MM.1S (cell line): ENCODE data around the gene STON2.
"Not testable (repeated sequence)": the region's sequence is repeated elsewhere in the genome, so short reads cannot be mapped to it uniquely, and the experiment has no call there.

ENCODE experiments used
- DNase-seq: peaks from one replicate; pipeline ENCODE4 v3.0.0-alpha.2; 2015
- H2AFZ ChIP-seq: fragments of 300-600 bp; sonication (generic); 2 replicates; pipeline ENCODE4 v1.6.0; 2016; ENCODE audit warnings: antibody characterized with exemption, low read length
- H3F3A ChIP-seq: fragments of 300-600 bp; sonication (generic); 2 replicates; pipeline ENCODE4 v1.6.1; 2016; ENCODE audit warnings: mild to moderate bottlenecking, antibody characterized with exemption, low read length, moderate library complexity, mixed read lengths; ENCODE audit not compliant: insufficient read depth
- H3K27ac ChIP-seq: fragments of 300-600 bp; sonication (generic); 2 replicates; pipeline ENCODE4 v1.5.1; 2016; ENCODE audit warnings: mild to moderate bottlenecking, low read length
- H3K27me3 ChIP-seq: fragments of 300-600 bp; sonication (generic); replicated peaks from 2 replicates; pipeline ENCODE4 v1.6.0; 2016; ENCODE audit warnings: low read length; ENCODE audit not compliant: insufficient read depth
- H3K36me3 ChIP-seq: fragments of 300-600 bp; sonication (generic); replicated peaks from 2 replicates; pipeline ENCODE4 v1.6.1; 2016; ENCODE audit warnings: mild to moderate bottlenecking, low read length, mixed read lengths; ENCODE audit not compliant: insufficient read depth
- H3K4me1 ChIP-seq: fragments of 300-600 bp; sonication (generic); 2 replicates; pipeline ENCODE4 v1.6.1; 2016; ENCODE audit warnings: low read length, mixed read lengths
- H3K4me2 ChIP-seq: fragments of 300-600 bp; sonication (generic); 2 replicates; pipeline ENCODE4 v1.6.0; 2016; ENCODE audit warnings: low read depth, low read length
- H3K4me3 ChIP-seq: fragments of 300-600 bp; sonication (generic); 2 replicates; pipeline ENCODE4 v1.5.1; 2016; ENCODE audit warnings: low read length, mixed read lengths
- H3K79me2 ChIP-seq: fragments of 300-600 bp; sonication (generic); 2 replicates; pipeline ENCODE4 v1.6.1; 2016; ENCODE audit warnings: mixed run types, low read length, mixed read lengths
- H3K9ac ChIP-seq: fragments of 300-600 bp; sonication (generic); 2 replicates; pipeline ENCODE4 v1.6.1; 2016; ENCODE audit warnings: low read length, mixed read lengths
- H3K9me2 ChIP-seq: fragments of 300-600 bp; sonication (generic); replicated peaks from 2 replicates; pipeline ENCODE4 v1.6.1; 2016; ENCODE audit warnings: mild to moderate bottlenecking, low read length, mixed read lengths; ENCODE audit not compliant: insufficient read depth
- H3K9me3 ChIP-seq: fragments of 300-600 bp; sonication (generic); replicated peaks from 2 replicates; pipeline ENCODE4 v1.6.1; 2016; ENCODE audit warnings: mild to moderate bottlenecking, low read length, mixed read lengths; ENCODE audit not compliant: insufficient read depth
- H4K20me1 ChIP-seq: fragments of 300-600 bp; sonication (generic); 2 replicates; pipeline ENCODE4 v1.6.1; 2016; ENCODE audit warnings: mild to moderate bottlenecking, low read length, moderate library complexity, mixed read lengths; ENCODE audit not compliant: insufficient read depth
- EZH2 ChIP-seq: fragments of 300-600 bp; sonication (generic); optimal IDR thresholded peaks from 2 replicates; pipeline ENCODE3; 2017; ENCODE audit warnings: low read depth, mild to moderate bottlenecking, antibody characterized with exemption, low read length, mixed read lengths
- EZH2phosphoT487 ChIP-seq: fragments of 300-600 bp; sonication (generic); IDR thresholded peaks from 2 replicates; pipeline ENCODE4 v1.6.1; 2018; ENCODE audit warnings: antibody characterized with exemption, low read length
- TF ChIP-seq, protein P1 (sequence below): fragments of 300-600 bp; sonication (generic); IDR thresholded peaks from 2 replicates; pipeline ENCODE4 v1.5.1; 2016; ENCODE audit warnings: antibody characterized with exemption, low read length, mixed read lengths

Gene STON2

DNA sequence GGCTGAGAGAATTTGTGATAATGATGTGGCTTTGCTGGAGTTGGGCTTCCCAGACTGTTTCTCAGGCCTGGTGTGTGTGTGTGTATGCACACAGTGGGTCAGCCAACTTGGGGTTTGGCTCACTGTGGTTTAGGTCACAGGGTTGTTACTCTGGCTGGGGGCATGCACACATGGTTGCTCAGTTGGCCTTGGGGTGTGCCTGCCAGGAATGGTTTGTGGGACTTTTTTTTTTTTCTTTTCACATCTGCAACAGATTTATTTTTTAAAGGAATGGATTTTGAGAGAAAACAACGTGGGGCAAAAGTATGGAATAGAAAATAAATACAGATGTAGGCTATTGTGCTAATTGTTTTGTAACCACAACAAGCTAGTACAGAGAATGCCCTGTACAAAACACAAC, 154.4 kb downstream of the STON2 start:
- no peak overlapping the region for H3K4me2 ChIP-seq
- no peaks in the 10 kb centered on the region for H3K4me1 ChIP-seq
- H3K79me2 ChIP-seq = no peaks in the 10 kb centered on the region
- H3K27me3 ChIP-seq = no peaks in the 10 kb centered on the region
- no peaks in the 10 kb centered on the region for H3K9me3 ChIP-seq
- H3F3A ChIP-seq = no peaks in the 10 kb centered on the region
- H3K36me3 ChIP-seq = no peaks in the 10 kb centered on the region
- TF ChIP-seq EZH2phosphoT487 = no peak
- TF ChIP-seq, protein P1, sequence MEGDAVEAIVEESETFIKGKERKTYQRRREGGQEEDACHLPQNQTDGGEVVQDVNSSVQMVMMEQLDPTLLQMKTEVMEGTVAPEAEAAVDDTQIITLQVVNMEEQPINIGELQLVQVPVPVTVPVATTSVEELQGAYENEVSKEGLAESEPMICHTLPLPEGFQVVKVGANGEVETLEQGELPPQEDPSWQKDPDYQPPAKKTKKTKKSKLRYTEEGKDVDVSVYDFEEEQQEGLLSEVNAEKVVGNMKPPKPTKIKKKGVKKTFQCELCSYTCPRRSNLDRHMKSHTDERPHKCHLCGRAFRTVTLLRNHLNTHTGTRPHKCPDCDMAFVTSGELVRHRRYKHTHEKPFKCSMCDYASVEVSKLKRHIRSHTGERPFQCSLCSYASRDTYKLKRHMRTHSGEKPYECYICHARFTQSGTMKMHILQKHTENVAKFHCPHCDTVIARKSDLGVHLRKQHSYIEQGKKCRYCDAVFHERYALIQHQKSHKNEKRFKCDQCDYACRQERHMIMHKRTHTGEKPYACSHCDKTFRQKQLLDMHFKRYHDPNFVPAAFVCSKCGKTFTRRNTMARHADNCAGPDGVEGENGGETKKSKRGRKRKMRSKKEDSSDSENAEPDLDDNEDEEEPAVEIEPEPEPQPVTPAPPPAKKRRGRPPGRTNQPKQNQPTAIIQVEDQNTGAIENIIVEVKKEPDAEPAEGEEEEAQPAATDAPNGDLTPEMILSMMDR = no peak
- TF ChIP-seq EZH2 = no peak
- no peaks in the 10 kb centered on the region for H3K9me2 ChIP-seq
- no peak overlapping the region for H3K27ac ChIP-seq
- H3K9ac ChIP-seq = no peak overlapping the region
- no peak overlapping the region for H3K4me3 ChIP-seq
- no peaks in the 10 kb centered on the region for H4K20me1 ChIP-seq
- no peak overlapping the region for H2AFZ ChIP-seq
- DNase-seq = no peak

DNA sequence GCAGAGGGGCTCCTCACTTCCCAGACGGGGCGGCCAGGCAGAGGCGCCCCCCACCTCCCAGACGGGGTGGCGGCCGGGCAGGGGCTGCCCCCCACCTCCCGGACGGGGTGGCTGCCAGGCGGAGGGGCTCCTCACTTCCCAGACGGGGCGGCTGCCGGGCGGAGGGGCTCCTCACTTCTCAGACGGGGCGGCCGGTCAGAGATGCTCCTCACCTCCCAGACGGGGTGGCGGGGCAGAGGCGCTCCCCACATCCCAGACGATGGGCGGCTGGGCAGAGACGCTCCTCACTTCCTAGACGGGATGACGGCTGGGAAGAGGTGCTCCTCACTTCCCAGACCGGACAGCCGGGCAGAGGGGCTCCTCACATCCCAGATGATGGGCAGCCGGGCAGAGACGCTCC, 155.7 kb downstream of the STON2 start:
- H3K4me2 ChIP-seq, H3K79me2 ChIP-seq, H3K9me2 ChIP-seq, DNase-seq, H3F3A ChIP-seq, H3K36me3 ChIP-seq, H4K20me1 ChIP-seq, H2AFZ ChIP-seq, H3K9me3 ChIP-seq, H3K27me3 ChIP-seq, H3K27ac ChIP-seq, H3K4me3 ChIP-seq, H3K9ac ChIP-seq, H3K4me1 ChIP-seq: not testable (repeated sequence)

GRCh38 chr14:81243499-81243898, 156.6 kb downstream of the STON2 start:
- DNase-seq = no peak
- Histone ChIP-seq H3K27me3 (no peaks in the 10 kb centered on the region), H3K9ac (no peak overlapping the region)

DNA sequence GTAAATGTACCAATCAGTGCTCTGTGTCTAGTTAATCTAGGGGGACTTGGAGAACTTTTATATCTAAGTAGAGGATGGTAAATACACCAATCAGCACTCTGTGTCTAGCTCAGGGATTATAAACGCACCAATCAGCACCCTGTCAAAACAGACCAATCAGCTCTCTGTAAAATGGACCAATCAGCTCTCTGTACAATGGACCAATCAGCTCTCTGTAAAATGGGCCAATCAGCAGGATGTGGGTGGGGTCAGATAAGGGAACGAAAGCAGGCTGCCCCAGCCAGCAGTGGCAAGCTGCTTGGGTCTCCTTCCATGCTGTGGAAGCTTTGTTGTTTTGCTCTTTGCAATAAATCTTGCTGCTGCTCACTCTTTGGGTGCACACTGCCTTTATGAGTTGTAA, 163.3 kb downstream of the STON2 start:
- not testable (repeated sequence) for H3K4me2 ChIP-seq, H3K36me3 ChIP-seq, H4K20me1 ChIP-seq, H3F3A ChIP-seq, H2AFZ ChIP-seq, DNase-seq, H3K27me3 ChIP-seq, H3K9me3 ChIP-seq, H3K4me1 ChIP-seq, H3K27ac ChIP-seq, H3K9me2 ChIP-seq, H3K79me2 ChIP-seq, H3K4me3 ChIP-seq, H3K9ac ChIP-seq

More at GRCh38 chr14:81243499-81243898, 156.6 kb downstream of the STON2 start:
- Histone ChIP-seq H3K4me3 (no peak overlapping the region), H3K9me3 (no peaks in the 10 kb centered on the region), H3K36me3 (no peaks in the 10 kb centered on the region), H3K4me2 (no peak overlapping the region), H3K4me1 (no peaks in the 10 kb centered on the region), H3K27ac (no peak overlapping the region), H2AFZ (no peak overlapping the region), H3K9me2 (no peaks in the 10 kb centered on the region), H3K79me2 (no peaks in the 10 kb centered on the region), H4K20me1 (no peaks in the 10 kb centered on the region), H3F3A (no peaks in the 10 kb centered on the region)
- TF ChIP-seq, protein P1 = no peak
- TF ChIP-seq EZH2phosphoT487 (no peak), EZH2 (no peak)
